ENCODE results near the gene SLC1A3.

Gene SLC1A3

DNA sequence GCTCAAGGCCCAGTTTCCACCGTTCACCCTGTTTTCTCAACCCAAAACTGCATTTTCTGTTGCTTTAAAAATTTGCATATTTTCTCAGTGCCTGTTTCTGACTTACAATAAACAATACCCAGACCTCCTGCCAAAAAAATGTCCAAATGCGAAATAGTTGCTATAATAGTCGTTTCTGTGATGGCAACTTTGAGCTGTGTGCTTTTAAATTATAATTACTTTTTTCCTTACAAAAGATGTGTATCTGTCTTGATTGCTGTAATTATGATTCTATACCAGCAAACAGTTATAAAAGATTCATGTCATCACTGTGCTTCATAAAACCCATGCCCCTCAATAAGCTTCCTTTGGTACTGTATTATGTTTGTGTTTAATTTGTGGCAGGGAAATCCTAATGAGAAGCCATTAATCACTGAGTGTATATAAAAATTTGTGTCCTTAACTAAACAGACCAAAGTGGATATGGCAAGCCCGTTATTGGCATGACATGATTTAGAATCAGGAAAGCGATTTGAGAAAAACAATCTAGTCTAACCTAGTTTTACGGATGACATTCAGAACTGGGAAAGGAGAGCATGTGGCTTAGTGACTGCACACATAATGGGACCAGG is 5.4 kb upstream of the SLC1A3 start:
- no peak for DNase-seq

DNA sequence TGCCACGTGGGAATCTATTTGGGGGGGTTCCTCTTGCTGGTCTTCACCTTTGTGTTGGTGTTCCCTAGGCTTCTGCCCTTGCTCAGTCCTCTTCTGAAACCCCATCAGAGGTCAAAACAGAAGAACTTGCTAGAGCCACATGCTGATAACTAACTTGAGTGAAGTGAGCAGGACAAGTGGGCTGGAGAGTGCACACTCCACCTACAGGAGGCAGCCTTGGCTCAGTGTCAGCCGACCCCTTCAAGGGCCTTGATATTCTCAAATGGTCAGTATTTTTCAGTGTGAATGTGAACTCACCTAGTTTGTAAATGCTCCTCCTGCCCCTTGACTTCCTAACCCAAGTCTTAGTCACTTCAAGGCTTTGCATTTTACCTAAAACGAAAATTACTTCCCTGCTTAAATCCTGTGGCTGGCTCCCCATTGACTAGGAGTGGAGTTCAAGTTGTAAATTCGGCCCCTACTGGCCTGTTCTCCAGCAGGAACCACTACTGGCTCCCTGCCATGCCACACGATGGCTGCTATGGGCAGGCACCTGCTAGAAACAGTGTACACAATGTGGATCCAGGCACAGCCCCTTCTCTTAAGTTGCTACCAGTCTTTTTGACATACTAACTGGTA is 3.6 kb upstream of the SLC1A3 start:
- no peak for DNase-seq

DNA sequence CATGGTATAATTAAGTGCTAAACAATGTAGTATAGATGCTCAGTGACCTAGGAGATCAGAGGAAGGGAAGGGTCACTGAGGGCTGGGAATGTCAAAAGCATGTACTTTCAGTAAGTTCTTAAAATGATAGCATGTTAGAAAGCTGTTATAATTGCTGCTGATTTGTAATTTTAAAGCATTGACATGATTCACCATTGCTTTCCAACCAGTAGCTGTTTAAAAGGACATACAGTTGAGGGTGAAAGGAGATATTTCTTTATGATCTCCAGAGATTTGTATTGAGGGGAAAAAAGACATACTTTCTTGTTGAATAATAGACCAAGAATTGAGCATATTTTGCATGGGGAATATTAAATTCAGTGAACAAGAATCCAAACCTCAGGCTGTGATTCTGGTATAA is 1.2 kb upstream of the SLC1A3 start:
- no peak for DNase-seq

DNA sequence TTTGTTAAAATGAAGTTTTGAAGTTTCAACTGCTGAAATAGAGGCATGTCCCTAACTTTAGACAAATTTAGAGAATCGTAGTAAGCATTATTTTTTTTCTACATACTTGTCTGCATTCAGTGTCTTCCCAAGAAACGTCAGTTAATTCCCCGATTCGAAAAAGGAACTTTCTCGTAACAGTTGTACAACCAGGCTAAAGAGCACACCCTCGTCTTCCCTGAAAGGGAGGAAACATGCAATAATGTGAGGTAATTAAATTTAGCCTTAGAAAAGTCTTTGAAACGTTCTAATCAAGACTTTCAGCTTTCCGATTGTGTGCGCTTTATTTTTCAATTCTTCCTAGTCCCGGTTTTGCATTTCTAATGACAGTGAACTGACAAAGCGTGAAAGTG is 374 bp upstream of the SLC1A3 start:
- no peak for DNase-seq

DNA sequence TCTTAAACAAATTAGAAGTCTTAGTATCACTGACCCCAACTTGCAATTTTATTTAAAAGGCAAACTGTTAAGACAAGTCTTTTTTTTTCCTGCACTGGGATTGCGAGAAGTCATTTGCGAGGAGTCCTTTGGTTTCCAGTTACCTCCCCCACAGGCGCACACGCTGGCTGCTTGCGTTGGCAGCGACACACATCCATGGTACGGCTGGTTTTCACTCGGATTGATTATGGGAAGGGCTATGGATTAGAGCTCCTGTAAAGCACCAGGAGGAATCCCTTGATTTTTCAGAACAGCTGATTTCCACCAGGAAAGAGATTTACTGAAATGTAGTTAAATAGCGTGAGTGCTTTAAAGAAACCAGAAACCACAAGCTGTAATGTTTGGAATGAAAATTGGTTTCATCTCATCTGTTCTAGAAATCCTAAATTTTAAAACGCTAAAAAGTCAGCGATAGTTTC is 737 bp downstream of the SLC1A3 start:
- DNase-seq, result peak; percentile 39

DNA sequence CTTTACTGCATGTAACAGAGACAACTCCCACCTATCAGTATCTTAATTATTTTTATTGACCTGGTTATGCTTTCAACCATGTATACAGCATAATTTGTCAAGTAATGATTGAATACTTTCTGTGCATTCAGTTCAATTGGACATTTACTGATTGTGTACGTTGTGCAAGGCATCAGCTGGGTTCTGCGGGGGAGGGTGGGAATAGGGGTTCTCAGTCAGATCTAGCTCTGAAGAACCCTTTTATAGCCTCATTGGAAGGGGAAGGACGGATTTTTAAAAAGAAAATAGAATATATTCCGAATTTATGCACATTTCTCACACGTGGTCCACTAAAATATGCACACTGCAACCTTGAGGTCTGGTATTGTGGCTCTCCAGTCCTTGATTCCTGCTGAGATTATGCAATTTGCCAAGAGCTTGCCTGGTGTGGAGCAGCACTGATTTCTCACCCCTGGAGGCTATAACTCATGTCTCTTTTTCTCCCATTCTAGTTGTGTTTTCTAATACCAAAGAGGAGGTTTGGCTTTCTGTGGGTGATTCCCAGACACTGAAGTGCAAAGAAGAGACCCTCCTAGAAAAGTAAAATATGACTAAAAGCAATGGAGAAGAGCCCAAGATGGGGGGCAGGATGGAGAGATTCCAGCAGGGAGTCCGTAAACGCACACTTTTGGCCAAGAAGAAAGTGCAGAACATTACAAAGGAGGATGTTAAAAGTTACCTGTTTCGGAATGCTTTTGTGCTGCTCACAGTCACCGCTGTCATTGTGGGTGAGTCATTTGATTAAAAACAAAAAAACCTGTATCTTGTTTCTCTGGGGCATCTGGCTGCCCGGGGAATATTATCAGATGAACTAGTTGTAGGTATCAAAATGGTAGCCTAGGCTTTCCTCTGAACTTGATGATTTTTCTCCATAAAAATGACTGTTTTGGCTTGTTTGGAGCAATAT is 1.7 kb downstream of the SLC1A3 start:
- DNase-seq, result peak; percentile 66

DNA sequence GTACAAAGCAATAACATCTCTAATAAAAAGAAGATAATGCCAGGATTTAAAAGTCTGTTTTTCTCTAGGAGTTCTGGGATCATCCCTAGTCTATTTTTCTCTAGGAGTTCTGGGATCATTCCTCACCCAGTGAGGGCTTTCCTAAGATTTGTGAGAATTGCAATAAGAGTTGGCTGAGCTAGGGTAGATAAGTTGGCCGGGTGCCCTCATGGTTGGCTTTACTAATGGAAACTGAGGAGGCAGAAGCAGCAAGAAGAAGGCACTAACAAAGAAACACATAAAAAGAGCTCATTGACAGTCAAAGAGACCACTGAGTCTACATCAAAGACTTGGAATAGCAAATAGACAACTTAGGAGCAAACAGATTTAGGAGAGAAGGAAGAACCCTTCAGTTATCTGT is 4.2 kb downstream of the SLC1A3 start:
- no peak for DNase-seq

DNA sequence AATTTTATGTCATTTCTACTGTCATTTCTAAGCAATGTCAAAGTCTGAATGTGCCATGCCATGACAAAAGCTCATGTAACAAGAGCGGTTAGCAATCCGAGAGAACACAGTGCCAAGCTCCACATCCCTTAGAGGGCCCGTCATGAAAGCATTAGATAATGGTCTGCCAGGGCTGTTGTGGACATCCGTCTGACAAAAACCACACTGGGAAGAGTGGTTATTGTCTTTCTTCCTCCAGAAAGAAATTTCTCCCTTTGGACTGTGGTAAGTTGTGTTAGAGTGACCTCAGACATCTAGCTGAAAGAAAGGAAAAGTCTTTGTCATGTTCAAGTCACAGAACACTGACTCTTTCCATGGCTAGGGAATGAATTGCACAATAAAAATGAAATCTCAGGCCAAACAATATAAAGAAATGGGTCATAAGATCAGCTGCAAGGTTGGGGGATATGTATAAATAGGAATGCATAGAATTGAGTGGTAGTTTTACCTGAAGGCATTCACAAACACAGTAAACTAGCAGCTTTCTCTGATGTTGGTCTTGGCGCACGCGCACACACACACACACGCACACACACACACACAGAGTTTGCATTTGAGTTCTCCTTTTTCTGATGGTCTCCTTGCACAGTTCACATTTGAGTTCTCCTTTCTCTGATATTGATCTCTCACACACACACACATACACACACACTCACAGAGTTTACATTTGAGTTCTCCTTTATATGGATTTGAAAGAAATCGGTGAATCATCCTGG is 5.3 kb downstream of the SLC1A3 start:
- no peak for DNase-seq

DNA sequence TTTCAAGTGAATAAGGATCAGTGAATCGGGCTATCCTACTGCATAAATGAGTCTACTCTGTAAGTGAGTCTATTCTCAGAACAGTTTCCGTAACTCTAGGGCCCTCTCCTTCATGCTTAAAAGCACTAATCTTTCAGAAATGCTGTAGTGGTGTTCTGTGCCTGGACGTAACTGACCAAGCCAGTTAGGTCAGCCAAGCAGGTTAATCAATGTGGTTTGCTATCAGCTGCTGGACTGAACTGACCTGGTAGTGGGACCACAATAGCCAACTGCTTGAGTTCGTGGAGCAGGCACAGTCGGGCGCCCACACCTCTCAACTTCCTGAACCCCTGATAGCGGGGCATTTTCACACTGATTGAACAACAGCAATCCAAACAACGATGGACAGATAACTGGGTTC is 6.8 kb downstream of the SLC1A3 start:
- no peak for DNase-seq

DNA sequence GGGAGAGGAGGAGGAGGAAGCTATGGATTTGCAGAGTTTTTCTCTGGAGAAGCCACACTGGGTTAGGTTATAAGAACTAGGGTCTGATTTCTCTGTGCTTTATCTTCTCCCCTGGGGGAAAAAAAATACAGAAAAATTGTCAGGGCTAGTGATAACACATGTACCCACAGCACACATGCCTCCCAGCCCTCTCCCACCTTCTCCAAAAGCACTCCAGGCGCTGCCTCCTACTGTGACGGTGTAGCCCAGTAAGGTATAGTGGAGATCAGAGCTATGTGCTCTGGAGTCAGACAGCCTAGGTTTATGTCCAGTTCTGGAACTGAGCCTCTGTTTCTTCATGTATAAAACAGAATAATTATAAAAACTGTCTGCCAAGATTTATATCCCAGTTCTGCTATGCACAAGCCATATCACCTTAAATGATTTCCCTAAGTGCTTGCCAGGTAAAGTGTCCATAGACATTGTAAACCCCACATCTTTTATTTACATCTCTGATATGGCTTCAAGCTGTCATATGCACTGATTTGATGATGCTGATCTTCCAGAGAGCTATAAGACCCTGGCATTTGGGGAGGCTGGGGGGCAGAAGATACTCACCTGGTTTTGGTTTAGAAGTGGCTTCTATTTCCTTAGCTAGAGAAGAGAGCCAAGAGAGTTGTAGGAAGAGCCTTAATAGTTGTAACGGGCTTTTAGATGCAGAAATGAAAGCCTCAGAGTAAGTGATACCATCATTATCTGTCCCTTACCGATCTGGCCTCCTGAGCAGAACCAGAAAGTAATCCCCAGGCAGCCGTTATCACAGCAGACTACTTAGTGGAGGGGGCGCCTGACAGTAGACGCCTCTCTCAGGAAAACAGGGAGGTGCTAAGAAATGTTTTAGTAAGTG is 7.6 kb downstream of the SLC1A3 start:
- no peak for DNase-seq

DNA sequence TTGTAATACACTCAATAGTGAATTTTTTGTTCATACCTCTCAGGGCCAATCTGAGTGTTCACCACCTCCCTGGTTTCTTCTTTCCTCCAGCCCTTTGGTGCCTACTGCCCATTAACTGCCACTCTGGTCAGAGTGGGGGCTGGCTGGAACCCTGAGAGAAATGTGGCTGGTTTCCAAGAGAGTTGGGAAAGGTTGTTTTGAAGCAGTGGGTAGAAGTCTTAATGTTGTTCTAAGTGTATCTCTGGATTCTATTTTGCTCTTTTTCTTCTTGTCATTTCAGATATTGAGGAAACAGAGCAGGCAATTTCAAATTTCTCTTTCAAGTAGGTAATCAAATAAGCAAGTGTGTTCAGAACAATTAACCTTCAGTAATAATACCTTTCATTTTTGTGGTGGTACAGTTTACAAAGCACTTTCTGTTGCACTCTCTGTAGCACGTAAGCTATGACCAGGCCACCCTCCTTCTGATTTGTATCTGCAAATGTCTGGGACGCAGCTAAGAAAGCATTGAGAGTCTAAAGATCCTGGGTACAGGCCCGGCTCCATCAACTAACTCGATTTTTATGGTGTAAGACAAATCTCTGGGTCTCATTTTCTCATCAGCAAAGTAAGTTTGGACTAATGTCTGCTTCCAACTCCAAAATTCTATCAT is 8.4 kb downstream of the SLC1A3 start:
- DNase-seq, result peak; percentile 62

DNA sequence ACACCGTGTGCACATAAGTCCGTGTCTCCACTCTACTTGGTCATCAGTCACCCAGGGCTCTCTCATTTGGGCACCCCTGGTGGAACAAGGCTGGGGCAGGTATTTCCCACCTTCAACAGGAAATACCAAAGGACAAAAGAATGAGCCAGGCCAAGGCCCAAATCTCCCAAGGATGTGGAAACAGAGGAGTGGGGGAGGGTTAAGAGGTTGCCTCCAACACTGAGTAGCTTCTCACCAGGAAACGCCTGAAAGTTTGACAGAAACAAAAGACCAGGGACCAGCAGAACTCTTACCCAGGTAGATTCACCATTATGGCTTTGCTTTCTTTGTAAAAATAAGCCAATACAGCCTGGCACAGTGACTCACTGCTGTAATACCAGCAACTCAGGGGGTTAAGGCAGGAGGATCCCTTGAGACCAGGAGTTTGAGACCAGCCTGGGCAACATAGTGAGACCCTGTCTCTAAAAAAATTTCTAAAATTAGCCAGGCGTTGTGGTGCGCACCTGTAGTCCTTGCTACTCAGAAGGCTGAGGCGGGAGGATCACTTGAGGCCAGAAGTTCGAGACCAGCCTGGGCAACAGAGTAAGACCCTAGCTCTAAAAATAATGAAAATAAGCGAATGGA is 12.7 kb downstream of the SLC1A3 start:
- peak; percentile 24 for DNase-seq

DNA sequence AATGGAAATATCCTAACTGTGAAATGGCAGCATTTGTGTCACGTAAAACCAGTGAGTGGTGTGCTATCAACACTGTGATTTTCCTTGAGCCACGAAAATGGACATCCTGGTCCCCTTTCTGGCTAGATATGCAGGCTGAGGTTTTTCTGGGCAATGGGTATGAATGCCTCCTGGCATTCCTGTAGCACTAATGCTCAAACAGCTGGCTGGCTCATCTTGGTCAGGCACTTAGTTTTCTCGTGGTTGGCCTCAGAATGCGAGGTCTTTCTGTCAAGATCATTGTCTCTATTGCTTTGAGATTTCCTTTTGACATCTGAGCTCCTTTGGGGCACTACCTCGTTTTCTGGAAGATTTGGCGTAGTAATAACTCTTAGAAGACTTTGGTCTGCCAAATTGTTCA is 15.6 kb downstream of the SLC1A3 start:
- no peak for DNase-seq

DNA sequence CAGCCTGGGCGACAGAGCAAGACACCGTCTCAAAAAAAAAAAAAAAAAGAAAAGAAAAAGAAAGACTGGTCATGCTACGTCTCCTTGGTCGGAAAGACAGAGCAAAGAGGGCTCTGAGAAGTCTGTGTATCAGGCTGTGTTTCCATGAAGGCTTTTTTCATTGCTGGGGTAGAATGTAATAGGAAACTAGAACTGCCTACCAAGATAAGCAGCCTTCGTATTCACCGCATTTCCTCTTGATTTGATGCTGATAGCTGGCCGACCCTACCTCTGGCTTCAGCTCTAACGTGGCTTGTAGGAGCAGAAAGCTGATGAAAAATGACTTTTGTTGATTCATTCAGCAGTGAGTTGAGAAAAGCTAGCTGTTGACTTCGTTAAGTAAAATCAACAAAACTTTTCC is 17.4 kb downstream of the SLC1A3 start:
- no peak for DNase-seq

DNA sequence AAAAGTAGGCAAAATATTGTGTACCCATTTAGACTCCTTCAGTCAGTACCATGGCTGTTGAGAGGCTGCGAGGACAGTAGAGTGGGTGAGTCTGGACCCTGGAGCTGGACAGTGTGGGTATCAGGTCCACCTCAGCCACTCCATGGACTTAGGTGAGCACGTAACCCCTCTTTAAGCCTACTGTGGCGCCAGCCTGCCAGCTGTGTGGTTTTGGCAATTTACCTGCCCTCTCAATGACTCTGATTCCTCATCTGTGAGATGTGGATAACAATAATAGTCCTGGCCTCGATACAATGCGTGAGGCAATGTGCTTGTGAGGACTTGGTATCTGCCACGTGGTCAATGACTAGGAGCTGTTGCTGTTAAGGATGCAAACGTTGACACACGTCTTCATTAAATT is 17.9 kb downstream of the SLC1A3 start:
- DNase-seq, result no peak

DNA sequence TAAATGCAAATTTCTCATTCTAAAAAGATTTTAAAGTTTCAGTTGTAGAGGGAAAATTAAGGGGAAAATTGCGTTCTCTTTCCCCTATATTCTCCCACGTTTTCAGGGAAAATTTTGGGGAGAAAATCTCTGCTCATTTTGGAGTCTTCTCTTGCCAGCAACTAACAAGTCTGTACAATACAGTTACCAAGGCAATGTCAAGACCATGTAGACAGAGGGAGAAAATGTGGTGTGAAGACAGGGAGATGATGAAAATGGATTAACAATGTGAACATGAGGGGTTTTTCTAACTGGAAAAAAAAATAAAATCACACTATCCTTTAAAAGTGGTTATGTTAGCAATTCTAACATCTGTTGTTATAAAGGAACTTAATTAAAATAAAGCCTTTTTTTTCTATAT is 22.3 kb downstream of the SLC1A3 start:
- no peak for DNase-seq

DNA sequence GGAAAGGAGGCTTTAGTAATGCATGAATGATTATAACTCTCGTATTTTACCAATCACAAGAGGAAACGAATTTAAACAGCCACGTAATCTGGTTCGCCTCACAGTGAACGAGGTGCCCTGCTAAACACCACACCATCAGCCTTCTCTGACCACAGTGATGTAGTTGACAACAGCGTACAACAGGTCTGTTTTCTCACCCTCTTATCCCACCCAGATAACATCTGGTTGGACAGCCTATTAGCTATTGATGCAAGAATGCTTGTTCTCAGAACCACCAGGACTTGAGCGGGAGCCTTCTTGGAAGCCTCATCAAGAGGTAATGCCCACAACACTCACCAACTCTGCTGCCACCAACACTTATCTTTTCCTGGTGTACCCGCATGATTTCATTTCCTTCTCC is 23.3 kb downstream of the SLC1A3 start:
- DNase-seq, result peak; percentile 26

DNA sequence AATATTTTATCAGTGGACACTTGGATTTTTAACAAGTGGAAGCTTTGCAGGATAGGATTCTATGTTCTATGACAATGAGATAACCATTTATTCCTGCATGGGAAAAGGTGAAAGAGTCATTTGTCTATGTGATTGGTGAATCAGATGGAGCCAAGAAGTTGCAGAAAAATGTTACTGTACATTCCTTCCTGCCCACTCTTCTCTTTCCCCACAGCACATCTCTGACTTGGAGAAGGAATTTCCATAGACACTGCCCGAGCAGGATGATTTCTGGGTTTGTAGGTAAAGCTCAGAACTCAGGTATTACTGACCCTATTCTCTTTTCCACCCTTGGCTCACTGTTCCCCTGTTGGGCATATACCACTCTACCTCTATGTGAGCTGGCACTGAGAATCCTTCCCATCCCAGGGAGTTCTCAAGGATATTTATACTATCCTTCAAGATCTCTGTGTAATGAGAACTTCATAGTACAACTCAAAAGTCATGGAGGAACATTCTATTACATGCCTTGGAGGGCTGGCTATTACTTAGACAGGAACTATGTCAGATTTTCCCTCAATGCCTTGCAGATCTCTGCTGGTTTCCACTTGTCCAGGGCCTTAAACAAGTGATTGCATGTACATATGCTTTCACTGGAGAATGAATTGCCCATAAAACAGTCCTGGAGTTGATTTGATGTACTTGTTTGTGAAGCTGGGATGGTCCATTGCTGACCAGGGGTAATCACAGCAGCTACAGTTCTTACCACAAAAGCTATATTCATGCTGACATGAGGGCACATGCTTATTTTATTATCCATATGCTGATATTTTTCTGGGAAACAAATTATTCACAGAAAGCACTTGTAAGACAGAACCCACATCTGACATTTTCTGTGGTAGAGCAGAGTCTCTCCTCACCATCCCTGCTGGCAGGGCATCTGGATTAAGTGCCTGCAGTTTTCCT is 24.1 kb downstream of the SLC1A3 start:
- DNase-seq, result peak; percentile 66

DNA sequence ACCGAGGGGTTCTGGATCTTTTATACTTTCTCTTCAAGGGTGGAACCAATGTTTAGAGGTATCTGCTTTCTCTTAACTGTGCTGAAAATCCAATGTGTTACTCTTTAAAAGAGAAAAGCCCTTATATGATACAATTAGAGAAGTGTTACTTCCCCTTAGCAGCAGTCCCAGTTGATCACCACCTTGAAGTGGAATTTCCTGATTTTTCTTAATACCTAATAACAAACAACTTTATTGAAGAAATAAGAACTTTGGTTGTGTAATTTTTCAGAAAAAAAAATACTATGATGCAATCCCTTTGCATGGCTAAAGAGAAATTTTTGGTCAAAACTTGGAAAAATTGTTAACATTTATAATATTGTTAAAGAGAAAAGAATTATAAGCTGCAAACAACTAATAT is 24.7 kb downstream of the SLC1A3 start:
- DNase-seq, result no peak
